Fibroblast of lung (primary cell): ENCODE data around the gene PGAM5. TPM values are rescaled to one million over a fixed set of nuclear protein-coding genes. Genes with fewer than 3 reads are reported as not detected.

Source experiments
- DNase-seq, 2 donors: peaks; one replicate each; pipeline versions ENCODE4 v3.0.0 to v3.0.0-alpha.2; 2010; ENCODE audit warnings: low read depth in 2 of 2
- H2AFZ ChIP-seq: 2 replicates; pipeline ENCODE4 v1.5.1; 2012; ENCODE audit warnings: low read length, control low read depth, inconsistent platforms
- H3K27ac ChIP-seq: 2 replicates; pipeline ENCODE4 v1.5.1; 2011; ENCODE audit warnings: low read length, control low read depth; ENCODE audit not compliant: insufficient read depth
- H3K27me3 ChIP-seq: 2 replicates; pipeline ENCODE4 v1.5.1; 2011; ENCODE audit warnings: mild to moderate bottlenecking, low read length; ENCODE audit not compliant: control insufficient read depth, insufficient read depth
- H3K36me3 ChIP-seq: 2 replicates; pipeline ENCODE4 v1.5.1; 2011; ENCODE audit warnings: low read length; ENCODE audit not compliant: control insufficient read depth, insufficient read depth
- H3K4me1 ChIP-seq: 2 replicates; pipeline ENCODE4 v1.5.1; 2011; ENCODE audit warnings: low read length; ENCODE audit not compliant: control insufficient read depth, insufficient read depth; ENCODE audit errors: extremely low read depth
- H3K4me2 ChIP-seq: 2 replicates; pipeline ENCODE4 v1.5.1; 2011; ENCODE audit warnings: low read length, control low read depth; ENCODE audit not compliant: insufficient read depth; ENCODE audit errors: extremely low read depth
- H3K4me3 ChIP-seq, 4 experiments: fragments of 200-600 bp in 1 of 4; sonication (generic) in 1 of 4; replicated peaks in 1 of 4; 2 replicates each; pipeline ENCODE4 v1.5.1; 2011 to 2016; ENCODE audit warnings: low read length in 4 of 4, low read depth in 3 of 4, mild to moderate bottlenecking in 3 of 4, control low read depth in 2 of 4, inconsistent platforms in 1 of 4, mixed read lengths in 1 of 4; ENCODE audit not compliant: insufficient read depth in 1 of 4; ENCODE audit errors: control extremely low read depth in 1 of 4
- H3K79me2 ChIP-seq: 2 replicates; pipeline ENCODE4 v1.5.1; 2012; ENCODE audit warnings: mild to moderate bottlenecking, low read length, inconsistent platforms; ENCODE audit not compliant: control insufficient read depth, insufficient read depth
- H3K9ac ChIP-seq: 2 replicates; pipeline ENCODE4 v1.5.1; 2011; ENCODE audit warnings: mild to moderate bottlenecking, low read length, control low read depth; ENCODE audit not compliant: insufficient read depth
- H3K9me3 ChIP-seq: 2 replicates; pipeline ENCODE4 v1.5.1; 2012; ENCODE audit warnings: low read depth, low read length; ENCODE audit not compliant: control insufficient read depth, insufficient read depth
- H4K20me1 ChIP-seq: 2 replicates; pipeline ENCODE4 v1.5.1; 2011; ENCODE audit warnings: low read length; ENCODE audit not compliant: control insufficient read depth, insufficient read depth; ENCODE audit errors: extremely low read depth
- CTCF ChIP-seq, 2 donors: IDR thresholded peaks in 1 of 2; conservative IDR thresholded peaks in 1 of 2; 1 replicate in 1 of 2; 2 replicates in 1 of 2; pipeline ENCODE4 v1.5.1; 2011 to 2012; ENCODE audit warnings: low read length in 2 of 2, control low read depth in 1 of 2, inconsistent platforms in 1 of 2, low read depth in 1 of 2, mild to moderate bottlenecking in 1 of 2
- EZH2 ChIP-seq: IDR thresholded peaks from 2 replicates; pipeline ENCODE4 v1.5.1; 2012; ENCODE audit warnings: low read length, control low read depth, mild to moderate bottlenecking; ENCODE audit errors: missing control alignments
- polyA plus RNA-seq, 2 donors: library from polyadenylated mRNA; depleted of rRNA in 1 of 2; stranded (reverse) in 1 of 2; unstranded in 1 of 2; fragments of >200 nt; gene quantifications; 2 replicates each; pipeline ENCODE4 v1.2.1, GENCODE V29; 2011 to 2012; ENCODE audit warnings: missing spikeins in 1 of 2
- total RNA-seq: library from RNA; depleted of rRNA; stranded (reverse); fragments of >200 nt; gene quantifications from 2 replicates; pipeline ENCODE4 v1.2.1, GENCODE V29; 2014

Gene PGAM5
- total and polyA plus RNA-seq, 2 donors (not counting 1 experiment from before 2014, with no cell fraction given), result 9.8 to 27.1 TPM

GRCh38 chr12:132764231-132764630 is 53.6 kb downstream of the PGAM5 start:
- peaks cover 17% of the 10 kb centered on the region for H3K79me2 ChIP-seq
- no peak overlapping the region for H3K27ac ChIP-seq

GRCh38 chr12:132765361-132765760 is 54.7 kb downstream of the PGAM5 start:
- no peak for DNase-seq
- Histone ChIP-seq H3K4me1 (peaks cover 12% of the 10 kb centered on the region), H3K9ac (no peak overlapping the region), H3K4me2 (no peak overlapping the region), H3K36me3 (peaks cover 14% of the 10 kb centered on the region), H3K27ac (no peak overlapping the region), H3K4me3 (no peak overlapping the region), H4K20me1 (no peaks in the 10 kb centered on the region), H3K27me3 (no peaks in the 10 kb centered on the region), H3K9me3 (no peaks in the 10 kb centered on the region), H2AFZ (no peak overlapping the region), H3K79me2 (peaks cover 7% of the 10 kb centered on the region)
- TF ChIP-seq EZH2 (no peak), CTCF (conservative IDR thresholded peaks at IDR 0.05 in 1 of 2, IDR thresholded peaks at IDR 0.05 in 1 of 2; ENCODE audit: low read depth in 1 of 2, low read length in 2 of 2) (no peak)

More at GRCh38 chr12:132764231-132764630, 53.6 kb downstream of the PGAM5 start:
- TF ChIP-seq EZH2, result no peak
- no peak for TF ChIP-seq CTCF (conservative IDR thresholded peaks at IDR 0.05 in 1 of 2, IDR thresholded peaks at IDR 0.05 in 1 of 2; ENCODE audit: low read depth in 1 of 2, low read length in 2 of 2)
- no peak overlapping the region for H2AFZ ChIP-seq
- no peaks in the 10 kb centered on the region for H3K9me3 ChIP-seq
- H3K36me3 ChIP-seq, result peaks cover 7% of the 10 kb centered on the region
- no peak overlapping the region for H3K9ac ChIP-seq
- H3K4me1 ChIP-seq, result peaks cover 15% of the 10 kb centered on the region
- no peak overlapping the region for H3K4me3 ChIP-seq
- no peaks in the 10 kb centered on the region for H3K27me3 ChIP-seq
- DNase-seq, result no peak
- no peaks in the 10 kb centered on the region for H4K20me1 ChIP-seq
- H3K4me2 ChIP-seq, result no peak overlapping the region

- Histone ChIP-seq H3K4me3 (no peak overlapping the region), H3K79me2 (peaks cover 1% of the 10 kb centered on the region), H3K27ac (peak overlapping the region; percentile 80), H3K36me3 (peaks cover 16% of the 10 kb centered on the region), H3K4me2 (peak overlapping the region; percentile 75), H4K20me1 (no peaks in the 10 kb centered on the region), H3K4me1 (peaks cover 12% of the 10 kb centered on the region), H3K27me3 (no peaks in the 10 kb centered on the region), H3K9ac (peak overlapping the region; percentile 23), H3K9me3 (no peaks in the 10 kb centered on the region), H2AFZ (peak overlapping the region; percentile 39)
- peak; percentile 38 to 43 for DNase-seq
- no peak for TF ChIP-seq EZH2
- TF ChIP-seq CTCF (conservative IDR thresholded peaks at IDR 0.05 in 1 of 2, IDR thresholded peaks at IDR 0.05 in 1 of 2; ENCODE audit: low read depth in 1 of 2, low read length in 2 of 2), result no peak
These were observed 55.9 kb downstream of the PGAM5 start for GRCh38 chr12:132766380-132767085.
